Progenitor cell of endocrine pancreas (in vitro differentiated cells): ENCODE results near the gene LRRC59. TPM values are rescaled to one million over a fixed set of nuclear protein-coding genes. Genes with fewer than 3 reads are reported as not detected.

ENCODE experiments used
- DNase-seq: peaks from one replicate; pipeline ENCODE4 v3.0.0; 2021; ENCODE audit warnings: low spot score; ENCODE audit not compliant: unreplicated experiment
- H3K27ac Mint-ChIP-seq: 2 replicates; pipeline ENCODE4 v1.8.0; 2021; ENCODE audit warnings: mild to moderate bottlenecking, moderate library complexity, mixed read lengths
- H3K27me3 Mint-ChIP-seq: 2 replicates; pipeline ENCODE4 v1.8.0; 2021; ENCODE audit warnings: mixed read lengths
- H3K36me3 Mint-ChIP-seq: 2 replicates; pipeline ENCODE4 v1.8.0; 2022; ENCODE audit warnings: mixed read lengths; ENCODE audit not compliant: insufficient read depth
- H3K4me1 Mint-ChIP-seq: 2 replicates; pipeline ENCODE4 v1.8.0; 2021; ENCODE audit warnings: low read depth, mixed read lengths
- H3K4me3 Mint-ChIP-seq: 2 replicates; pipeline ENCODE4 v1.8.0; 2021; ENCODE audit warnings: low read depth, mild to moderate bottlenecking, moderate library complexity, mixed read lengths
- H3K9me3 Mint-ChIP-seq: 2 replicates; pipeline ENCODE4 v1.8.0; 2021; ENCODE audit warnings: low read depth, mixed read lengths
- total RNA-seq: library from RNA; stranded (reverse); gene quantifications from 2 replicates; pipeline ENCODE4 v1.2.1, GENCODE V29; 2021
- TF ChIP-seq, protein P1 (sequence below): fragments of 200-600 bp; sonication (generic); IDR thresholded peaks from one replicate; pipeline ENCODE4 v1.5.0; 2021; ENCODE audit warnings: antibody characterized with exemption, mild to moderate bottlenecking; ENCODE audit not compliant: unreplicated experiment

LRRC59 gene
- total RNA-seq, 1 donor from 2014 or later = 55.2 TPM

DNA sequence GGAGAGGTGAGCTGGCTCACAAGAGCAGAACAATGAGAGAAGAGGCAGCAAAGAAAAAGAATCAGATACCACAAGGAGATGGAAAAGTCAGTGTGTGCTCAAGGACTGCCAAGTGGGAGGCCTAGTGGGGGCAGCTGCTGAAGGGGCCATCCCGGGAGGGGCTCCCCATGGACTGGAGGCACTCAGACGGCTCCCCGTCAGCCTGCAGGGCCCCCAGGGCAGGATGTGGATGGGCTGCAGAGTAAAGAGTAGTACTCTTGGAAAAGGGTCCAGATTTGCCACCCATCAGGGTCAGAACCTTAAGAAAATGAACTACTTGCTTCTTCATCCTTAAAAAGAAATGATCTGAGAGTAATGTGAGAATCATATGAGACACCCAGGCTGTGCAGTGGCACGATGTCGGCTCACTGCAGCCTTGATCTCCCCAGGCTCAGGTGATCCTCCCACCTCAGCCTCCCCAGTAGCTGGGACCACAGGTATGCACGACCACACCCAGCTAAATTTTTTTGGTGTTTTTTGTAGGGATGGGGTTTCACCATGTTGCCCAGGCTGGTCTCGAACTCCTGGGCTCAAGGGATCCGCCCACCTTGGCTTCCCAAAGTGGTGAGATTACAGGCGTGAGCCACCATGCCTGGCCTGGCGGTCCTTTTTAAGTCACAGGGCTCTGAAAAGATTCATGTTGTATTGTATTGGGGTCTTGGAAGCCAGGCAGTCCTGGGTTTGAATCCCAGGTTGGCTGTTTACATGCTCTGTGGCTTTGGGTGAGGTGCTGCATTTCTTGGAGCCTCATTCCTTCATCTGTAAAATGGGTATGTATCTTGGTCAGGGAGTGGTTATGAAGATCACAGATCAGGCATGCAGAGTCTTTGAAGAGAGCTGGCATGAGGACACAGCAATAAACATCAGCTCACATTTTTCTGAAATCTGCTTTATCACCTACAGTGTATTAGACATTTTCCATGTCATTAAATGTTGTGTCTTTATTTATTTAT lies 43.8 kb upstream of the LRRC59 start:
- Mint-ChIP-seq H3K27me3 (no peaks in the 10 kb centered on the region), H3K36me3 (peaks cover 2% of the 10 kb centered on the region), H3K4me1 (peaks cover 18% of the 10 kb centered on the region), H3K9me3 (no peaks in the 10 kb centered on the region), H3K27ac (peak overlapping the region; percentile 34), H3K4me3 (no peak overlapping the region)
- DNase-seq = no peak
- TF ChIP-seq, protein P1, sequence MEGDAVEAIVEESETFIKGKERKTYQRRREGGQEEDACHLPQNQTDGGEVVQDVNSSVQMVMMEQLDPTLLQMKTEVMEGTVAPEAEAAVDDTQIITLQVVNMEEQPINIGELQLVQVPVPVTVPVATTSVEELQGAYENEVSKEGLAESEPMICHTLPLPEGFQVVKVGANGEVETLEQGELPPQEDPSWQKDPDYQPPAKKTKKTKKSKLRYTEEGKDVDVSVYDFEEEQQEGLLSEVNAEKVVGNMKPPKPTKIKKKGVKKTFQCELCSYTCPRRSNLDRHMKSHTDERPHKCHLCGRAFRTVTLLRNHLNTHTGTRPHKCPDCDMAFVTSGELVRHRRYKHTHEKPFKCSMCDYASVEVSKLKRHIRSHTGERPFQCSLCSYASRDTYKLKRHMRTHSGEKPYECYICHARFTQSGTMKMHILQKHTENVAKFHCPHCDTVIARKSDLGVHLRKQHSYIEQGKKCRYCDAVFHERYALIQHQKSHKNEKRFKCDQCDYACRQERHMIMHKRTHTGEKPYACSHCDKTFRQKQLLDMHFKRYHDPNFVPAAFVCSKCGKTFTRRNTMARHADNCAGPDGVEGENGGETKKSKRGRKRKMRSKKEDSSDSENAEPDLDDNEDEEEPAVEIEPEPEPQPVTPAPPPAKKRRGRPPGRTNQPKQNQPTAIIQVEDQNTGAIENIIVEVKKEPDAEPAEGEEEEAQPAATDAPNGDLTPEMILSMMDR = no peak

DNA sequence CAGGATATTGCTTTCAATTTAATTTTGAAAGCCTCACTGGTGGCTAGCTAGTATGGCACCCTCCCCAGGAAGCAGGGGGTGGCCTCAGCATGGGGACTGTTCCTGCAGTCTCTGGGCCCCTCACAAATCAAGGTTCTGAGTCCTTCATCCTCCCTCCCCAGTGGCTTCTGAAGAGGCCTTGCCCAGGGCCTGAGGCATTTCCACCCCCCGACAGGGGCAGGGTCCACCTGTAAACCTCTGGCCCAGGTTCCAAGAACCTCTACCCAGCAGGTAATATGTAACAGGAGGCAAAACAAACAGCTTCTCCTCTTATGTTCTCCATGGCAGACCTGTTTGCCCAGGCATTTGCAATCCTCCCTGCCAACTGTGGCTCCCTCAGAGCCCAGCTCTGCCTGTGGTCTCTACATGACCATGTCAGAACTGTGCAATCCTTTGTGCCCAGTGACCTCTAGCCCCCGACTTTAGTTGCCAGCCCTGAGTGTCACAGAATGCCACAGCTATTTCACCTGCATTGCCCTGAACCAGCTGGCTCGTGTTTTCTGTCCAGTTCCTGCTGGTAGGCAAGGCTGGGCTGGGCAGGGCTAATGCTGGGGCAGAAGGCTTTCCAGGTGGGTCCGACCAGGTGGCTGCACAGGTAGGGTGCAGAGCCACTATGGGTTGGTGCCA lies 43.0 kb upstream of the LRRC59 start:
- H3K4me3 Mint-ChIP-seq = no peak overlapping the region
- no peaks in the 10 kb centered on the region for H3K9me3 Mint-ChIP-seq
- peaks cover 18% of the 10 kb centered on the region for H3K4me1 Mint-ChIP-seq
- H3K27ac Mint-ChIP-seq = peak overlapping the region; percentile 34
- TF ChIP-seq, protein P1 = no peak
- no peaks in the 10 kb centered on the region for H3K27me3 Mint-ChIP-seq
- peaks cover 2% of the 10 kb centered on the region for H3K36me3 Mint-ChIP-seq
- no peak for DNase-seq

DNA sequence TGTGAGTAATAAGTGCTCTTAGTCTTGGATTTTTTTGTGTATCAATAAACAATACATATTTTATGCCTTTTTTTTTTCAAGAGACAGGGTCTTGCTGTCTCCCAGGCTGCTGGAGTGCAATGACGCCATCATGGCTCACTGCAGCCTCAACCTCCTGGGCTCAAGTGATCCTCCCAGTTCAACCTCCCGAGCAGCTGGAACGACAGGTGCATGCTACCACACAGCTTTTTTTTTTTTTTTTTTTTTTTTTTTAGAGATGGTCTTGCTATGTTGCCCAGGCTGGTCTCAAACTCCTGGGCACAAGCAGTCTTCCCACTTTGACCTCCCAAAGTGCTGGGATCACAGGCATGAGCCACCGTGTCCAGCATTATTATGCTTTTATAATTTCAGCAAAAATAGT lies 41.7 kb upstream of the LRRC59 start:
- no peak for DNase-seq
- no peak overlapping the region for H3K27ac Mint-ChIP-seq
- no peak overlapping the region for H3K4me3 Mint-ChIP-seq
- H3K36me3 Mint-ChIP-seq = peaks cover 3% of the 10 kb centered on the region
- H3K4me1 Mint-ChIP-seq = peaks cover 18% of the 10 kb centered on the region
- TF ChIP-seq, protein P1 = no peak
- no peaks in the 10 kb centered on the region for H3K27me3 Mint-ChIP-seq
- no peaks in the 10 kb centered on the region for H3K9me3 Mint-ChIP-seq

DNA sequence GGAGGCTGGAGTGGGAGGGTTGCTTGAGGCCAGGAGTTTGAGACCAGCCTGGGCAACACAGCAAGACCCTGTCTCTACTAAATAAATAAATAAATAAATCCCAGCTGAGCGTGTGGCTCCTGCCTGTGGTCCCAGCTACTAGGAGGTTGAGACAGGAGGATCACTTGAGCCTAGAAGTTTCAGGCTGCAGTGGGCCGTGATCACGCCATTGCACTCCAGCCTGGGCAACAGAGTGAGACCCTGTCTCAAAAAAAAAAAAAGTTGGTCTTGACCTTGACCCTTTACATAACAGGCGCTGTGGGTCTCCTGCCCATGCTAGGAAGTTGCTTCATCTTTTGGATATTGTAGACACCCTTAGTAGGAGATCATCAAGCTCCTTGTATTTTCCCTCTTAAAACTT lies 40.1 kb upstream of the LRRC59 start:
- H3K9me3 Mint-ChIP-seq = no peaks in the 10 kb centered on the region
- DNase-seq = no peak
- no peak overlapping the region for H3K27ac Mint-ChIP-seq
- H3K27me3 Mint-ChIP-seq = no peaks in the 10 kb centered on the region
- TF ChIP-seq, protein P1 = no peak
- peaks cover 8% of the 10 kb centered on the region for H3K4me1 Mint-ChIP-seq
- no peak overlapping the region for H3K4me3 Mint-ChIP-seq
- peaks cover 3% of the 10 kb centered on the region for H3K36me3 Mint-ChIP-seq

DNA sequence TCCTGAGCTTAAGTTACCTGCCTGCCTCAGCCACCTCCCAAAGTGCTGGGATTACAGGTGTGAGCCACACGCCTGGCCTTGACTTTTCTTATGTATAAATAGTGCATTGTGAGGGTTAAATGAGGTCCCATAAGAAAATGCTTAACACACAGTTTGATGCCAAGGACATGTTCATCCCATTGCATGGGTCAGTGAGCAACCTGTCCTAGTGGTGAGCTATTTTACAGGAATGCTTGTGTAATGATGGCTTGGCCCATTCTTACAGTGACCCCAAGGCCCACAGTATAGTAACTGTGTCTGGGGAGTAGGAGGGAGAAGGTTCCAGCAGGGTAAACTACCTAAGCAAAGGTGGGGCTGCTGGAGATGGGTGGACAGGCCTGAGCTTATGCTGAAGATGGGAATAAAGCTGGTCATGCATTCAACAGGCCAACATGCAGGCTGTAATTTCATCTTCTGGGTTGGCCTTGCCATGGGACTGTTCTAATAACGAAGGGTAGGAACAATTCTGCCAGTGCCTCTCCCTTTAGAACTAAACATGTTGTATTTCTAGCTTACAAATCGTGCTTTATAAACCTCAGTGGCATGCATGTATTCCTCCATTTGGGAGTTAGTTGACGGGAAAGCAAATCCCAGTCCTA lies 34.9 kb upstream of the LRRC59 start:
- Mint-ChIP-seq H3K9me3 (no peaks in the 10 kb centered on the region), H3K27ac (no peak overlapping the region), H3K36me3 (peaks cover 3% of the 10 kb centered on the region), H3K4me1 (peaks cover 33% of the 10 kb centered on the region), H3K27me3 (no peaks in the 10 kb centered on the region), H3K4me3 (no peak overlapping the region)
- no peak for DNase-seq
- TF ChIP-seq, protein P1 = no peak
